ENCODE measurements around the gene RELL2.

The RELL2 gene

GRCh38 chr5:141657937-141658545 lies 21.2 kb downstream of the RELL2 start:
- H3K9me2 ChIP-seq (replicated peaks; ENCODE audit: control insufficient read depth, low read length): no peaks in the 10 kb centered on the region
- no peak overlapping the region for H3K4me2 ChIP-seq (ENCODE audit: low read length)
- H3F3A ChIP-seq (ENCODE audit: control insufficient read depth, insufficient read depth): no peaks in the 10 kb centered on the region
- no peak overlapping the region for H3K4me3 ChIP-seq (ENCODE audit: low read length)
- no peaks in the 10 kb centered on the region for H3K9me3 ChIP-seq (ENCODE audit: control insufficient read depth, insufficient read depth, low read length)
- no peak overlapping the region for H3K27ac ChIP-seq (ENCODE audit: low read depth, low read length)
- H3K27me3 ChIP-seq (ENCODE audit: control insufficient read depth, low read length): peaks cover 22% of the 10 kb centered on the region
- no peaks in the 10 kb centered on the region for H3K4me1 ChIP-seq (ENCODE audit: control insufficient read depth, low read length)
- TF ChIP-seq CTCF (IDR thresholded peaks at IDR 0.05; ENCODE audit: low read depth, low read length, poor library complexity, severe bottlenecking) (no peak), EZH2phosphoT487 (IDR thresholded peaks at IDR 0.05; ENCODE audit: borderline replicate concordance, low read length) (no peak)
- H3K36me3 ChIP-seq (ENCODE audit: control insufficient read depth, low read length): no peaks in the 10 kb centered on the region
- no peaks in the 10 kb centered on the region for H4K20me1 ChIP-seq (ENCODE audit: control insufficient read depth, insufficient read depth, low read depth, low read length)
- H3K79me2 ChIP-seq (ENCODE audit: control insufficient read depth, low read length): no peaks in the 10 kb centered on the region

GRCh38 chr5:141662028-141662427 lies 25.2 kb downstream of the RELL2 start:
- H3K4me1 ChIP-seq (ENCODE audit: control insufficient read depth, low read length): peaks cover 5% of the 10 kb centered on the region
- H3F3A ChIP-seq (ENCODE audit: control insufficient read depth, insufficient read depth): no peaks in the 10 kb centered on the region; the same call in 1 of the 2 replicates
- no peaks in the 10 kb centered on the region for H3K9me3 ChIP-seq (ENCODE audit: control insufficient read depth, insufficient read depth, low read length)
- no peaks in the 10 kb centered on the region for H3K9me2 ChIP-seq (replicated peaks; ENCODE audit: control insufficient read depth, low read length)
- no peak for TF ChIP-seq EZH2phosphoT487 (IDR thresholded peaks at IDR 0.05; ENCODE audit: borderline replicate concordance, low read length)
- no peak for TF ChIP-seq CTCF (IDR thresholded peaks at IDR 0.05; ENCODE audit: low read depth, low read length, poor library complexity, severe bottlenecking)
- H3K79me2 ChIP-seq (ENCODE audit: control insufficient read depth, low read length): no peaks in the 10 kb centered on the region
- H4K20me1 ChIP-seq (ENCODE audit: control insufficient read depth, insufficient read depth, low read depth, low read length): no peaks in the 10 kb centered on the region
- H3K4me2 ChIP-seq (ENCODE audit: low read length): no peak overlapping the region
- no peak overlapping the region for H3K4me3 ChIP-seq (ENCODE audit: low read length)
- H3K36me3 ChIP-seq (ENCODE audit: control insufficient read depth, low read length): no peaks in the 10 kb centered on the region
- no peak overlapping the region for H3K27ac ChIP-seq (ENCODE audit: low read depth, low read length)
- H3K27me3 ChIP-seq (ENCODE audit: control insufficient read depth, low read length): peaks cover 17% of the 10 kb centered on the region

GRCh38 chr5:141663506-141663905 lies 26.7 kb downstream of the RELL2 start:
- peaks cover 5% of the 10 kb centered on the region; the same call in 1 of the 2 replicates for H3K27me3 ChIP-seq (ENCODE audit: control insufficient read depth, low read length)
- no peaks in the 10 kb centered on the region for H3K36me3 ChIP-seq (ENCODE audit: control insufficient read depth, low read length)
- H3K4me1 ChIP-seq (ENCODE audit: control insufficient read depth, low read length): peaks cover 5% of the 10 kb centered on the region
- no peaks in the 10 kb centered on the region; the same call in 1 of the 2 replicates for H3F3A ChIP-seq (ENCODE audit: control insufficient read depth, insufficient read depth)
- H4K20me1 ChIP-seq (ENCODE audit: control insufficient read depth, insufficient read depth, low read depth, low read length): no peaks in the 10 kb centered on the region
- H3K9me2 ChIP-seq (replicated peaks; ENCODE audit: control insufficient read depth, low read length): no peaks in the 10 kb centered on the region
- H3K27ac ChIP-seq (ENCODE audit: low read depth, low read length): no peak overlapping the region
- H3K4me3 ChIP-seq (ENCODE audit: low read length): no peak overlapping the region
- TF ChIP-seq CTCF (IDR thresholded peaks at IDR 0.05; ENCODE audit: low read depth, low read length, poor library complexity, severe bottlenecking) (no peak), EZH2phosphoT487 (IDR thresholded peaks at IDR 0.05; ENCODE audit: borderline replicate concordance, low read length) (no peak)
- H3K79me2 ChIP-seq (ENCODE audit: control insufficient read depth, low read length): no peaks in the 10 kb centered on the region
- H3K9me3 ChIP-seq (ENCODE audit: control insufficient read depth, insufficient read depth, low read length): no peaks in the 10 kb centered on the region
- no peak overlapping the region for H3K4me2 ChIP-seq (ENCODE audit: low read length)

Measured in DOHH2 (cell line).